Measurements from ENCODE around the gene S100PBP.

DNA sequence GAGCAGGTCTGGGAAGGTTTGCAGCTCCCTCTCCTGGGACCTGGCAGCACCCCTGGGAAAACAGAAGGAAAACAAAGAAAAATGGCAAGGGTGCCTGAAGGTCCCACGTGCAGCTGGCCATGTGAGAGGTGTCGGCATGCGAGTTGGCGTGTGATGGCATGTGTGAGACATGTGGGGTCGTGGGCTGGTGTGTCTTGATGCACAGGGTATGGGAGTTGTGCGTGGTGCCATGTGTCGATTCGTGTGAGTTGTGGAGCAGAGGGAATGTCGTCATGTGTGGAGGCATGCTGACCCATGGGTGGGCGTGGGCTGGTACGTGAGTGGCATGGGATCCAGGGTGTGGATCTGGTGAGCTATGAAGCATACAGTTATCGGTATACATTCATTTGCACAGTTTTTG lies 70.2 kb downstream of the S100PBP start:
- TF ChIP-seq CTCF (conservative IDR thresholded peaks at IDR 0.05) (no peak), ZFX (IDR thresholded peaks at IDR 0.05) (no peak)
